CD4-positive, alpha-beta T cell (primary cell): ENCODE data around the gene GGT7. TPM values are rescaled to one million over a fixed set of nuclear protein-coding genes. Genes with fewer than 3 reads are reported as not detected.

ENCODE experiments used
- ATAC-seq: fragments of 200-7000 bp; cut with Tn5 transposase; one replicate; pipeline ENCODE4 v1.10.0; 2022; ENCODE audit warnings: mild to moderate bottlenecking; ENCODE audit not compliant: poor library complexity
- CTCF ChIA-PET: fragments of 350-600 bp; sonication (Branson Sonifier 250); formaldehyde crosslinking; loops from one replicate; lab custom pipeline; 2021; ENCODE audit warnings: antibody characterized with exemption, inconsistent platforms; lab: Charles Lee
- POLR2A ChIA-PET: fragments of 350-600 bp; sonication (Branson Sonifier 250); formaldehyde crosslinking; loops from one replicate; lab custom pipeline; 2021; ENCODE audit warnings: antibody characterized with exemption, inconsistent platforms; lab: Charles Lee
- DNase-seq, 14 experiments: peaks; one replicate each; pipeline ENCODE4 v3.0.0-alpha.2; 2013 to 2020; ENCODE audit warnings: mixed read lengths in 2 of 14
- H3K27ac ChIP-seq, 2 donors: one replicate each; pipeline versions ENCODE4 v1.5.1 to v1.7.0; 2013; ENCODE audit warnings: low read length in 2 of 2, low read depth in 1 of 2, mild to moderate bottlenecking in 1 of 2
- H3K27me3 ChIP-seq, 2 experiments: 1 replicate in 1 of 2; 2 replicates in 1 of 2; pipeline versions ENCODE4 v1.6.1 to v1.7.0; 2013; ENCODE audit warnings: low read length in 2 of 2, control low read depth in 1 of 2, mild to moderate bottlenecking in 1 of 2, moderate library complexity in 1 of 2; ENCODE audit not compliant: insufficient read depth in 2 of 2, control insufficient read depth in 1 of 2
- H3K36me3 ChIP-seq: one replicate; pipeline ENCODE4 v1.6.1; 2013; ENCODE audit warnings: low read length, control low read depth; ENCODE audit not compliant: insufficient read depth
- H3K4me1 ChIP-seq: one replicate; pipeline ENCODE4 v1.6.1; 2013; ENCODE audit warnings: low read length, control low read depth; ENCODE audit not compliant: insufficient read depth
- H3K4me3 ChIP-seq: one replicate; pipeline ENCODE4 v1.5.1; 2013; ENCODE audit warnings: mild to moderate bottlenecking, low read length, moderate library complexity
- H3K9me3 ChIP-seq, 2 experiments: 1 replicate in 1 of 2; 2 replicates in 1 of 2; pipeline versions ENCODE4 v1.6.1 to v1.7.0; 2013; ENCODE audit warnings: low read length in 2 of 2, mild to moderate bottlenecking in 2 of 2, control low read depth in 1 of 2, moderate library complexity in 1 of 2; ENCODE audit not compliant: control insufficient read depth in 1 of 2, insufficient read depth in 1 of 2
- H3K27ac Mint-ChIP-seq: one replicate; pipeline ENCODE4 v1.8.0; 2020; ENCODE audit warnings: mixed read lengths
- H3K27me3 Mint-ChIP-seq: one replicate; pipeline ENCODE4 v1.8.0; 2021; ENCODE audit warnings: mixed read lengths
- H3K36me3 Mint-ChIP-seq: one replicate; pipeline ENCODE4 v1.8.0; 2021; ENCODE audit warnings: low read depth, mixed read lengths
- H3K4me1 Mint-ChIP-seq: one replicate; pipeline ENCODE4 v1.8.0; 2021; ENCODE audit warnings: low read depth, mixed read lengths
- H3K4me3 Mint-ChIP-seq: one replicate; pipeline ENCODE4 v1.8.0; 2020; ENCODE audit warnings: mild to moderate bottlenecking, mixed read lengths
- H3K9me3 Mint-ChIP-seq: one replicate; pipeline ENCODE4 v1.8.0; 2020; ENCODE audit warnings: mixed read lengths
- CTCF ChIP-seq: fragments of 200-600 bp; IDR thresholded peaks from one replicate; pipeline ENCODE4 v1.8.0; 2022; ENCODE audit warnings: antibody characterized with exemption, mild to moderate bottlenecking
- intact Hi-C, 2 experiments: fragments of 100-400 bp; cut with DNase I in 1 of 2; cut with micrococcal nuclease in 1 of 2; formaldehyde crosslinking; loops; one replicate each; pipeline versions ENCODE4 v1.15.1 to v1.9.0; 2023 to 2025; cut with DNase I, micrococcal nuclease
- total RNA-seq, 174 experiments: library from RNA in 2 of 174; stranded (reverse) in 2 of 174; gene quantifications; one replicate each; pipeline ENCODE4 v1.2.3 and lab custom pipeline; 2021 to 2026

GGT7 gene
- total RNA-seq, 2 experiments from 2014 or later = 32.4 to 32.6 TPM

- Histone ChIP-seq H3K36me3 (peaks cover 22% of the 10 kb centered on the region), H3K27ac (no peak overlapping the region), H3K27me3 (no peaks in the 10 kb centered on the region), H3K9me3 (no peaks in the 10 kb centered on the region), H3K4me1 (no peaks in the 10 kb centered on the region), H3K4me3 (no peak overlapping the region)
- Mint-ChIP-seq H3K27me3 (no peaks in the 10 kb centered on the region), H3K36me3 (peaks cover 42% of the 10 kb centered on the region), H3K9me3 (no peaks in the 10 kb centered on the region), H3K27ac (no peak overlapping the region), H3K4me3 (no peak overlapping the region), H3K4me1 (no peaks in the 10 kb centered on the region)
- ATAC-seq = no peak
- POLR2A ChIA-PET = no interaction called here
- TF ChIP-seq CTCF = no peak
- CTCF ChIA-PET = interaction anchor here (0.6 kb wide), 1 partner anchor 143 kb away, joined by 4 read pairs; no protein-coding TSS in a partner anchor
- DNase-seq = no peak
- intact Hi-C loops = no loop called here
Observed at GRCh38 chr20:34863421-34863965, 9.2 kb downstream of the GGT7 start.

GRCh38 chr20:34862724-34863123, 9.9 kb downstream of the GGT7 start:
- DNase-seq = no peak
- no peak overlapping the region for H3K27ac Mint-ChIP-seq
- CTCF ChIA-PET = no interaction called here
- no peak for ATAC-seq
- no peaks in the 10 kb centered on the region for H3K9me3 Mint-ChIP-seq
- TF ChIP-seq CTCF = no peak
- peaks cover 47% of the 10 kb centered on the region for H3K36me3 Mint-ChIP-seq
- POLR2A ChIA-PET = no interaction called here
- Histone ChIP-seq H3K27ac (no peak overlapping the region), H3K27me3 (no peaks in the 10 kb centered on the region), H3K4me1 (no peaks in the 10 kb centered on the region), H3K9me3 (no peaks in the 10 kb centered on the region), H3K36me3 (peaks cover 25% of the 10 kb centered on the region), H3K4me3 (no peak overlapping the region)
- intact Hi-C loops = no loop called here
- H3K4me3 Mint-ChIP-seq = no peak overlapping the region
- H3K27me3 Mint-ChIP-seq = no peaks in the 10 kb centered on the region
- no peaks in the 10 kb centered on the region for H3K4me1 Mint-ChIP-seq

GRCh38 chr20:34861386-34862084, 11.1 kb downstream of the GGT7 start:
- intact Hi-C loops = no loop called here
- ATAC-seq (no peak), DNase-seq (no peak)
- H3K9me3 Mint-ChIP-seq = no peaks in the 10 kb centered on the region
- H3K36me3 Mint-ChIP-seq = peaks cover 56% of the 10 kb centered on the region
- CTCF ChIA-PET = no interaction called here
- H3K36me3 ChIP-seq = peaks cover 33% of the 10 kb centered on the region
- no peaks in the 10 kb centered on the region for H3K27me3 Mint-ChIP-seq
- no peak overlapping the region for H3K4me3 Mint-ChIP-seq
- no peaks in the 10 kb centered on the region for H3K4me1 ChIP-seq
- no peaks in the 10 kb centered on the region for H3K27me3 ChIP-seq
- H3K4me3 ChIP-seq = no peak overlapping the region
- H3K27ac Mint-ChIP-seq = no peak overlapping the region
- no peaks in the 10 kb centered on the region for H3K4me1 Mint-ChIP-seq
- no peak for TF ChIP-seq CTCF
- H3K27ac ChIP-seq = no peak overlapping the region
- POLR2A ChIA-PET = no interaction called here
- no peaks in the 10 kb centered on the region for H3K9me3 ChIP-seq
